Keratinocyte (primary cell): ENCODE data around the gene VASN. TPM values are rescaled to one million over a fixed set of nuclear protein-coding genes. Genes with fewer than 3 reads are reported as not detected.

Source experiments
- DNase-seq: peaks from one replicate; pipeline ENCODE4 v3.0.0-alpha.2; 2011; ENCODE audit warnings: low read depth, missing footprints, low spot score
- FAIRE-seq: peaks from 2 replicates; lab custom pipeline; 2011; peaks lifted over from hg19 to GRCh38; lab: Jason Lieb, UNC
- H2AFZ ChIP-seq: 2 replicates; pipeline ENCODE4 v1.6.0; 2012; ENCODE audit warnings: low read length, control low read depth, inconsistent platforms; ENCODE audit not compliant: control insufficient read depth
- H3K27ac ChIP-seq: 2 replicates; pipeline ENCODE4 v1.5.1; 2011; ENCODE audit warnings: low read length; ENCODE audit not compliant: control insufficient read depth, insufficient read depth
- H3K27me3 ChIP-seq: 3 replicates; pipeline ENCODE4 v1.6.0; 2011; ENCODE audit warnings: low read length; ENCODE audit not compliant: control insufficient read depth, insufficient read depth; ENCODE audit errors: extremely low read depth
- H3K36me3 ChIP-seq, 2 experiments: 2 replicates in 1 of 2; 3 replicates in 1 of 2; pipeline ENCODE4 v1.5.1; 2011; ENCODE audit warnings: low read length in 2 of 2, mild to moderate bottlenecking in 1 of 2; ENCODE audit not compliant: control insufficient read depth in 2 of 2, insufficient read depth in 2 of 2; ENCODE audit errors: extremely low read depth in 1 of 2
- H3K4me1 ChIP-seq: 3 replicates; pipeline ENCODE4 v1.5.1; 2011; ENCODE audit warnings: low read length; ENCODE audit not compliant: control insufficient read depth, insufficient read depth; ENCODE audit errors: extremely low read depth
- H3K4me2 ChIP-seq: 3 replicates; pipeline ENCODE4 v1.6.0; 2011; ENCODE audit warnings: low read depth, low read length; ENCODE audit not compliant: control insufficient read depth, insufficient read depth; ENCODE audit errors: extremely low read depth
- H3K4me3 ChIP-seq, 3 experiments: fragments of 200-600 bp in 1 of 3; sonication (generic) in 1 of 3; 2 replicates in 2 of 3; 3 replicates in 1 of 3; pipeline ENCODE4 v1.5.1; 2011 to 2016; ENCODE audit warnings: low read length in 3 of 3, mild to moderate bottlenecking in 3 of 3, control low read depth in 2 of 3, inconsistent platforms in 1 of 3, low read depth in 1 of 3, mixed read lengths in 1 of 3, mixed run types in 1 of 3, moderate library complexity in 1 of 3; ENCODE audit not compliant: control insufficient read depth in 2 of 3, insufficient read depth in 2 of 3; ENCODE audit errors: extremely low read depth in 1 of 3
- H3K79me2 ChIP-seq: 2 replicates; pipeline ENCODE4 v1.6.0; 2012; ENCODE audit warnings: low read length; ENCODE audit not compliant: control insufficient read depth, insufficient read depth
- H3K9ac ChIP-seq: 3 replicates; pipeline ENCODE4 v1.6.0; 2011; ENCODE audit warnings: low read length; ENCODE audit not compliant: control insufficient read depth, insufficient read depth; ENCODE audit errors: extremely low read depth
- H3K9me1 ChIP-seq: 3 replicates; pipeline ENCODE4 v1.6.0; 2011; ENCODE audit warnings: low read length; ENCODE audit not compliant: control insufficient read depth, insufficient read depth; ENCODE audit errors: extremely low read depth
- H3K9me3 ChIP-seq: 2 replicates; pipeline ENCODE4 v1.5.1; 2012; ENCODE audit warnings: low read depth, low read length; ENCODE audit not compliant: control insufficient read depth
- H4K20me1 ChIP-seq: 3 replicates; pipeline ENCODE4 v1.6.0; 2011; ENCODE audit warnings: low read length; ENCODE audit not compliant: control insufficient read depth, insufficient read depth; ENCODE audit errors: extremely low read depth
- EZH2 ChIP-seq: IDR thresholded peaks from one replicate; pipeline ENCODE4 v1.6.1; 2012; ENCODE audit warnings: inconsistent platforms, mild to moderate bottlenecking, low read length, moderate library complexity
- dilution Hi-C: fragments of 300-500 bp; cut with MboI; formaldehyde crosslinking; loops from one replicate; pipeline ENCODE4 v1.7.0; 2020; ENCODE audit warnings: low sequenced_read_pairs; ENCODE audit not compliant: extremely low pct_ligation_motif_present
- polyA plus RNA-seq, 5 experiments: library from polyadenylated mRNA; depleted of rRNA in 3 of 5; stranded (reverse) in 3 of 5; stranded (forward) in 1 of 5; unstranded in 1 of 5; fragments of >200 nt; gene quantifications; 1 replicate in 1 of 5; 2 replicates in 3 of 5; 3 replicates in 1 of 5; pipeline versions ENCODE4 v1.2.1 to v1.2.3, GENCODE V29; 2011 to 2012; ENCODE audit warnings: missing spikeins in 2 of 5, low read depth in 1 of 5, low replicate concordance in 1 of 5
- TF ChIP-seq, protein P1 (sequence below), 3 experiments: IDR thresholded peaks in 1 of 3; conservative IDR thresholded peaks in 1 of 3; optimal IDR thresholded peaks in 1 of 3; 2 replicates in 2 of 3; 3 replicates in 1 of 3; pipeline versions ENCODE3 to v1.5.1; 2011; ENCODE audit warnings: low read length in 3 of 3, mild to moderate bottlenecking in 3 of 3, moderate library complexity in 2 of 3, control low read depth in 1 of 3, inconsistent platforms in 1 of 3; ENCODE audit not compliant: insufficient read depth in 2 of 3; ENCODE audit errors: extremely low read depth in 1 of 3

The VASN gene
- polyA plus RNA-seq, 1 donor (not counting 4 experiments of a cell fraction or from before 2014, with no cell fraction given): 0.37 TPM

DNA sequence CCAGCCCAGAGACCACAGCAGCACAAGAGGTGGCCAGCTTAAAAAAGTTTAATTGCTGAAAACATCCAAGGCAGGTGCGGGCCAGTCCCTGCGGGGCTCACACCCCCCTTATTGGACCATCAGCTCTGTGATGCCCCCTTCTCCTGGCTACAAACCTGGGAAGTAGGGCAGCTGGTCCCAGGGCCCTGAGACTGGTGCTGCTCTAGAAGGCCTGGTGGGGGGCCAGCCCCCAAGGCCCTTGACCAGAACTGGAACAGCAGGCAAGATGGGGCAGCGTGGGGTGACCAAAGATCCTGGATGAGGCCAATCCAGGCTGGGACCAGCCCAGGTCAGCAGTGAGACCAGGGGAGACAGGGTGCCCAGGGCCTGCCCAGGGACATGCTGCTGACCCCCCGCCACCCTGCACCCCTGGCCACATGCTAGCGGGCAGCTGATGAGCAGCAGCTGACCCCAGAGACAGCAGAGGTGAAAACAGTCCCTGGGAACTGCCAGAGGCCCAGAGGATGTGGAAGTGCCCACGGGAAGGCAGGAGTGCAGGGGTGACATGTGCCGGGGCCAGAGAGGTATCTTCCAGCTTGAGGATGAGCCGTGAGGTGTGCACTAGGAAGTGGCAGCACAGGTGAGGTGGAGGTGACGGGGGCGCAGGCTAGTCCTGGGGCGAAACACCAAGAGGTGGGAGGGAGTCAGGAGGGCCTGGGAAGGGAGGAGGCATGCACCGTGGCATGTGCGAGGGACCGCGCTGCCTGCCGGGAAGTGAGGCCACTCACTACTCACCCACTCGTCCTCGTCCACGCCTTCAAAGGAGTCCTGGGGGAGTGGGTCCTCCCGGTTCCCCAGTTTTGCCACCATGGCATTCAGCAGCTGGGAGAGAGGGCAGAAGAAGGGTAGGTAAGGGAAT is 16.9 kb upstream of the VASN start:
- dilution Hi-C loops: no loop called here
- Histone ChIP-seq H3K9me1 (no peaks in the 10 kb centered on the region), H4K20me1 (no peaks in the 10 kb centered on the region), H3K27ac (no peak overlapping the region), H2AFZ (no peak overlapping the region), H3K27me3 (no peaks in the 10 kb centered on the region), H3K36me3 (peaks cover 0 to 14% of the 10 kb centered on the region in 2 experiments), H3K9ac (no peak overlapping the region), H3K4me3 (no peak overlapping the region), H3K4me2 (no peak overlapping the region), H3K4me1 (peaks cover 7% of the 10 kb centered on the region), H3K79me2 (peaks cover 12% of the 10 kb centered on the region), H3K9me3 (no peaks in the 10 kb centered on the region)
- TF ChIP-seq, protein P1, sequence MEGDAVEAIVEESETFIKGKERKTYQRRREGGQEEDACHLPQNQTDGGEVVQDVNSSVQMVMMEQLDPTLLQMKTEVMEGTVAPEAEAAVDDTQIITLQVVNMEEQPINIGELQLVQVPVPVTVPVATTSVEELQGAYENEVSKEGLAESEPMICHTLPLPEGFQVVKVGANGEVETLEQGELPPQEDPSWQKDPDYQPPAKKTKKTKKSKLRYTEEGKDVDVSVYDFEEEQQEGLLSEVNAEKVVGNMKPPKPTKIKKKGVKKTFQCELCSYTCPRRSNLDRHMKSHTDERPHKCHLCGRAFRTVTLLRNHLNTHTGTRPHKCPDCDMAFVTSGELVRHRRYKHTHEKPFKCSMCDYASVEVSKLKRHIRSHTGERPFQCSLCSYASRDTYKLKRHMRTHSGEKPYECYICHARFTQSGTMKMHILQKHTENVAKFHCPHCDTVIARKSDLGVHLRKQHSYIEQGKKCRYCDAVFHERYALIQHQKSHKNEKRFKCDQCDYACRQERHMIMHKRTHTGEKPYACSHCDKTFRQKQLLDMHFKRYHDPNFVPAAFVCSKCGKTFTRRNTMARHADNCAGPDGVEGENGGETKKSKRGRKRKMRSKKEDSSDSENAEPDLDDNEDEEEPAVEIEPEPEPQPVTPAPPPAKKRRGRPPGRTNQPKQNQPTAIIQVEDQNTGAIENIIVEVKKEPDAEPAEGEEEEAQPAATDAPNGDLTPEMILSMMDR (optimal IDR thresholded peaks at IDR 0.05 in 1 of 3, IDR thresholded peaks at IDR 0.05 in 1 of 3, conservative IDR thresholded peaks at IDR 0.05 in 1 of 3; ENCODE audit: extremely low read depth in 1 of 3, insufficient read depth in 2 of 3, low read length in 3 of 3): no peak
- no peak for TF ChIP-seq EZH2
- no peak for FAIRE-seq
- DNase-seq: no peak

DNA sequence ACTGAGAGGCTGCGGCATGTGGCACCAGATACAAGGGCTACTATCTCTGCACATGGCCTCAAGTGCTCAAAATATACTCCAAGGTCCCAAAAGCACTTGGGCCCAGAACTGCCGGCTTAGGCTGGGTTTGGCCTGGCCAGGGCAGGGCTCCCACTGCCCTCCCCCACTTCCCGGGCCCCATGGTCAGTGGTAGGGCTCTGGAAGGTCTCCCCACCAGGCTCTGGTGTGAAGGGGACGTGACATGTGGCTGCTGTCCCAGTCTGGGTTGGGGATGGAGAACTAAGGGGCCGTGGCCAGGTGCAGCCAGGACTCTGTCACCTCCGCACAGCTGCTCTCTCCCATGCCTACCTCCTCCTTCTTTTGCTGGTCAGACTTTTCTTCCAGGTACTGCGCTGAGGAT is 14.8 kb upstream of the VASN start:
- Histone ChIP-seq H3K79me2 (no peaks in the 10 kb centered on the region), H4K20me1 (no peaks in the 10 kb centered on the region), H3K9me1 (no peaks in the 10 kb centered on the region), H3K4me1 (no peaks in the 10 kb centered on the region), H3K27me3 (no peaks in the 10 kb centered on the region), H3K4me2 (no peak overlapping the region), H3K27ac (no peak overlapping the region), H3K4me3 (no peak overlapping the region), H3K9ac (no peak overlapping the region), H3K36me3 (peaks cover 0 to 22% of the 10 kb centered on the region in 2 experiments), H2AFZ (no peak overlapping the region), H3K9me3 (no peaks in the 10 kb centered on the region)
- TF ChIP-seq EZH2: no peak
- TF ChIP-seq, protein P1 (optimal IDR thresholded peaks at IDR 0.05 in 1 of 3, IDR thresholded peaks at IDR 0.05 in 1 of 3, conservative IDR thresholded peaks at IDR 0.05 in 1 of 3; ENCODE audit: extremely low read depth in 1 of 3, insufficient read depth in 2 of 3, low read length in 3 of 3): no peak
- dilution Hi-C loops: no loop called here
- no peak for DNase-seq
- no peak for FAIRE-seq
